Heart left ventricle (tissue), 13 donors: ENCODE results near the gene CTSH.

Experiments used
- POLR2A ChIP-seq, 2 donors: fragments of 450-650 bp; IDR thresholded peaks; one replicate each; pipeline ENCODE4 v1.6.1; 2017; ENCODE audit warnings: antibody characterized with exemption in 2 of 2, mild to moderate bottlenecking in 2 of 2, moderate library complexity in 2 of 2
- TF ChIP-seq, protein P1 (sequence below), 12 donors: fragments of 200-600 bp; sonication (generic) in 4 of 12; IDR thresholded peaks; one replicate each; pipeline versions ENCODE4 v1.5.0 to v1.8.0; 2018 to 2022; ENCODE audit warnings: antibody characterized with exemption in 12 of 12, mild to moderate bottlenecking in 5 of 12
- donor health status: ischemic (EF 13 %, LVEDD 7.1; RV severe dilation, severe dysfunction).
- donor health status: DM: no; HTN: yes; CAD: no.
- donor health status: DM: no; HTN: no; CAD: no.
- donor health status: ischemic (EF 25% LVEDD 6.9; RV normal size, moderate dysfunction).
- donor health status: ischemic (EF 25% LVEDD 5.7; RV mildly dilated, moderate dysfunction).
- donor health status: ischemic (EF 35%, LVEDD 5.7; RV mildly dilated, moderate dysfunction).
- donor health status: nonischemic (EF 11% LVEDD 7.7; RV severe dilation, severe dysfunction).
- donor health status: DM: yes; HTN: yes; CAD: no.
- donor health status: PGD.
- donor health status: ischemic (EF 29% LVEDD 5.4; RV normal size, mild dysfunction).
- donor health status: nonischemic (EF 23%, LVEDD 6.1; RV moderate dilation, normal function).

GRCh38 chr15:78916088-78916487 lies 28.8 kb downstream of the CTSH start:
- TF ChIP-seq, protein P1, sequence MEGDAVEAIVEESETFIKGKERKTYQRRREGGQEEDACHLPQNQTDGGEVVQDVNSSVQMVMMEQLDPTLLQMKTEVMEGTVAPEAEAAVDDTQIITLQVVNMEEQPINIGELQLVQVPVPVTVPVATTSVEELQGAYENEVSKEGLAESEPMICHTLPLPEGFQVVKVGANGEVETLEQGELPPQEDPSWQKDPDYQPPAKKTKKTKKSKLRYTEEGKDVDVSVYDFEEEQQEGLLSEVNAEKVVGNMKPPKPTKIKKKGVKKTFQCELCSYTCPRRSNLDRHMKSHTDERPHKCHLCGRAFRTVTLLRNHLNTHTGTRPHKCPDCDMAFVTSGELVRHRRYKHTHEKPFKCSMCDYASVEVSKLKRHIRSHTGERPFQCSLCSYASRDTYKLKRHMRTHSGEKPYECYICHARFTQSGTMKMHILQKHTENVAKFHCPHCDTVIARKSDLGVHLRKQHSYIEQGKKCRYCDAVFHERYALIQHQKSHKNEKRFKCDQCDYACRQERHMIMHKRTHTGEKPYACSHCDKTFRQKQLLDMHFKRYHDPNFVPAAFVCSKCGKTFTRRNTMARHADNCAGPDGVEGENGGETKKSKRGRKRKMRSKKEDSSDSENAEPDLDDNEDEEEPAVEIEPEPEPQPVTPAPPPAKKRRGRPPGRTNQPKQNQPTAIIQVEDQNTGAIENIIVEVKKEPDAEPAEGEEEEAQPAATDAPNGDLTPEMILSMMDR (IDR thresholded peaks at IDR 0.05): no peak
- no peak for TF ChIP-seq POLR2A (IDR thresholded peaks at IDR 0.05)
